T-helper 1 cell treated with Interleukin-12 subunit alpha and Interleukin-12 subunit beta and Interleukin-4 antibody, amounts not matched to agents 30 ng/mL and 1 ng/mL, for 36 hours (primary cell): Measurements from ENCODE around the gene B3GALNT1. TPM values are rescaled to one million over a fixed set of nuclear protein-coding genes. Genes with fewer than 3 reads are reported as not detected.

Experiments
- total RNA-seq: library from RNA; stranded (reverse); gene quantifications from 2 replicates; pipeline ENCODE4 v1.2.3, GENCODE V29; 2022

The B3GALNT1 gene
- total RNA-seq, 1 donor from 2014 or later = 4.6 TPM

Other genes starting within 250 kb of the B3GALNT1 start
- 46.5 and 52.6 TPM in 2 replicates for gene NMD3, start 116.0 kb upstream of the B3GALNT1 start, total RNA-seq